GM23248 (cell line): Measurements from ENCODE around the gene ADCYAP1R1. TPM values are rescaled to one million over a fixed set of nuclear protein-coding genes. Genes with fewer than 3 reads are reported as not detected.
A peak's percentile ranks its signal among the peaks of the same experiment; 100 is the strongest.

Experiments
- DNase-seq: peaks from one replicate; pipeline ENCODE4 v3.0.0-alpha.2; 2015
- H2AFZ ChIP-seq: fragments of 200-600 bp; sonication (generic); 2 replicates; pipeline ENCODE4 v1.6.1; 2016; ENCODE audit warnings: antibody characterized with exemption
- H3F3A ChIP-seq: fragments of 200-600 bp; sonication (generic); 2 replicates; pipeline ENCODE4 v1.6.1; 2016; ENCODE audit warnings: mild to moderate bottlenecking, antibody characterized with exemption, mixed run types; ENCODE audit not compliant: insufficient read depth
- H3K27ac ChIP-seq: fragments of 200-600 bp; sonication (generic); 2 replicates; pipeline ENCODE4 v1.5.1; 2016; ENCODE audit warnings: mild to moderate bottlenecking
- H3K27me3 ChIP-seq: fragments of 200-600 bp; sonication (generic); replicated peaks from 2 replicates; pipeline ENCODE4 v1.6.1; 2016; ENCODE audit warnings: mild to moderate bottlenecking; ENCODE audit not compliant: insufficient read depth
- H3K36me3 ChIP-seq: fragments of 200-600 bp; sonication (generic); 2 replicates; pipeline ENCODE4 v1.6.1; 2016; ENCODE audit warnings: low read depth, mild to moderate bottlenecking
- H3K4me1 ChIP-seq: fragments of 200-600 bp; sonication (generic); 2 replicates; pipeline ENCODE4 v1.6.1; 2016; ENCODE audit warnings: mild to moderate bottlenecking; ENCODE audit not compliant: insufficient read depth
- H3K4me2 ChIP-seq: fragments of 200-600 bp; sonication (generic); one replicate; pipeline ENCODE4 v1.6.1; 2016; ENCODE audit warnings: mild to moderate bottlenecking; ENCODE audit not compliant: unreplicated experiment
- H3K4me3 ChIP-seq: fragments of 200-600 bp; sonication (generic); 2 replicates; pipeline ENCODE4 v1.5.1; 2016; ENCODE audit warnings: mild to moderate bottlenecking
- H3K79me2 ChIP-seq: fragments of 200-600 bp; sonication (generic); 2 replicates; pipeline ENCODE4 v1.6.1; 2016; ENCODE audit warnings: mild to moderate bottlenecking; ENCODE audit not compliant: insufficient read depth
- H3K9ac ChIP-seq: fragments of 200-600 bp; sonication (generic); 2 replicates; pipeline ENCODE4 v1.6.1; 2016; ENCODE audit warnings: mild to moderate bottlenecking
- H3K9me2 ChIP-seq: fragments of 200-600 bp; sonication (generic); 2 replicates; pipeline ENCODE4 v1.6.1; 2016; ENCODE audit warnings: mixed run types, mild to moderate bottlenecking, moderate library complexity; ENCODE audit not compliant: insufficient read depth
- H3K9me3 ChIP-seq: fragments of 200-600 bp; sonication (generic); one replicate; pipeline ENCODE4 v1.6.1; 2017; ENCODE audit warnings: low read depth
- H4K20me1 ChIP-seq: fragments of 200-600 bp; sonication (generic); 2 replicates; pipeline ENCODE4 v1.6.0; 2016; ENCODE audit not compliant: insufficient read depth
- EZH2 ChIP-seq: fragments of 200-600 bp; sonication (generic); IDR thresholded peaks from 2 replicates; pipeline ENCODE4 v1.6.1; 2018; ENCODE audit warnings: antibody characterized with exemption, mild to moderate bottlenecking; ENCODE audit not compliant: insufficient read depth, poor library complexity, severe bottlenecking
- EZH2phosphoT487 ChIP-seq: fragments of 200-600 bp; sonication (generic); IDR thresholded peaks from 2 replicates; pipeline ENCODE4 v1.6.1; 2018; ENCODE audit warnings: antibody characterized with exemption, moderate library complexity, mild to moderate bottlenecking, low read depth; ENCODE audit not compliant: insufficient read depth
- WGBS, 2 experiments: methylation state at CpG; one replicate each; pipeline ENCODE4 v1.1.6; 2015 to 2017; ENCODE audit warnings: low lambda C conversion rate in 2 of 2, low coverage in 1 of 2; ENCODE audit errors: missing lambda C conversion rate in 2 of 2; 5-methylcytosine and 5-hydroxymethylcytosine counted together
- in situ Hi-C: fragments of 300-500 bp; cut with MboI; formaldehyde crosslinking; loops from 2 replicates; pipeline ENCODE4 v1.15.0; 2020
- polyA plus RNA-seq: library from polyadenylated mRNA; unstranded; fragments of >200 nt; fragmentation: Nextera tagmentation; extraction: Ambion mirVana; gene quantifications from 2 replicates; pipeline ENCODE4 v1.2.1, GENCODE V29; 2016
- total RNA-seq: library from RNA; depleted of rRNA; stranded (reverse); fragments of >200 nt; shearing (Covaris generic); gene quantifications from 2 replicates; pipeline ENCODE4 v1.2.3, GENCODE V29; 2014

Gene ADCYAP1R1
- total and polyA plus RNA-seq, 2 experiments from 2014 or later = 0.05 TPM; not detected in 1

GRCh38 chr7:31120800-31121513 lies 68.8 kb downstream of the ADCYAP1R1 start:
- Histone ChIP-seq H3K27ac (no peak overlapping the region), H2AFZ (no peak overlapping the region), H3K4me3 (no peak overlapping the region), H3K4me2 (no peak overlapping the region), H3K9ac (no peak overlapping the region), H3K9me3 (no peaks in the 10 kb centered on the region), H4K20me1 (no peaks in the 10 kb centered on the region), H3F3A (no peaks in the 10 kb centered on the region), H3K27me3 (peaks cover 14% of the 10 kb centered on the region; the same call in 1 of the 2 replicates), H3K4me1 (peaks cover 3% of the 10 kb centered on the region; the same call in 1 of the 2 replicates), H3K9me2 (no peaks in the 10 kb centered on the region), H3K36me3 (no peaks in the 10 kb centered on the region), H3K79me2 (no peaks in the 10 kb centered on the region)
- 52 to 66% methylated on average over 3 of the region's 3 CpGs for WGBS, 2 experiments
- in situ Hi-C loops = loop anchor here (5.0 kb wide), 1 partner anchor 319 kb away; no protein-coding TSS in a partner anchor
- TF ChIP-seq EZH2phosphoT487 (no peak), EZH2 (no peak)
- no peak for DNase-seq

GRCh38 chr7:31121601-31122000 lies 69.5 kb downstream of the ADCYAP1R1 start:
- H3K79me2 ChIP-seq = no peaks in the 10 kb centered on the region
- no peaks in the 10 kb centered on the region for H3K9me2 ChIP-seq
- no peak for DNase-seq
- 85 to 88% methylated on average over 2 of the region's 2 CpGs for WGBS, 2 experiments
- peaks cover 14% of the 10 kb centered on the region; the same call in 1 of the 2 replicates for H3K27me3 ChIP-seq
- peaks cover 3% of the 10 kb centered on the region; the same call in 1 of the 2 replicates for H3K4me1 ChIP-seq
- no peak overlapping the region for H3K4me2 ChIP-seq
- H3K27ac ChIP-seq = no peak overlapping the region
- no peaks in the 10 kb centered on the region for H3K9me3 ChIP-seq
- in situ Hi-C loops = loop anchor here (5.0 kb wide), 1 partner anchor 319 kb away; no protein-coding TSS in a partner anchor
- no peak overlapping the region for H2AFZ ChIP-seq
- no peaks in the 10 kb centered on the region for H3K36me3 ChIP-seq
- H3F3A ChIP-seq = no peaks in the 10 kb centered on the region
- no peak for TF ChIP-seq EZH2
- no peak for TF ChIP-seq EZH2phosphoT487
- H3K9ac ChIP-seq = no peak overlapping the region
- H4K20me1 ChIP-seq = no peaks in the 10 kb centered on the region
- H3K4me3 ChIP-seq = no peak overlapping the region

- 5 to 6% methylated on average over 4 of the region's 4 CpGs for WGBS, 2 experiments
- TF ChIP-seq EZH2phosphoT487 (no peak), EZH2 (no peak)
- H3K9me2 ChIP-seq = no peaks in the 10 kb centered on the region
- peak; percentile 91 for DNase-seq
- peaks cover 8% of the 10 kb centered on the region; the same call in 1 of the 2 replicates for H3K27me3 ChIP-seq
- H3K4me3 ChIP-seq = no peak overlapping the region
- in situ Hi-C loops = loop anchor here (5.0 kb wide), 1 partner anchor 320 kb away; no protein-coding TSS in a partner anchor
- H4K20me1 ChIP-seq = no peaks in the 10 kb centered on the region
- no peak overlapping the region for H3K4me2 ChIP-seq
- no peak overlapping the region for H3K27ac ChIP-seq
- no peaks in the 10 kb centered on the region for H3K36me3 ChIP-seq
- H3K79me2 ChIP-seq = no peaks in the 10 kb centered on the region
- H3K4me1 ChIP-seq = peaks cover 3% of the 10 kb centered on the region; the same call in 1 of the 2 replicates
- no peak overlapping the region for H3K9ac ChIP-seq
- H3K9me3 ChIP-seq = no peaks in the 10 kb centered on the region
- no peaks in the 10 kb centered on the region for H3F3A ChIP-seq
- no peak overlapping the region for H2AFZ ChIP-seq
These were observed 70.5 kb downstream of the ADCYAP1R1 start for GRCh38 chr7:31122649-31123058.

- no peak overlapping the region for H3K4me3 ChIP-seq
These were observed 71.2 kb downstream of the ADCYAP1R1 start for GRCh38 chr7:31123321-31123720.

More at GRCh38 chr7:31123321-31123720, 71.2 kb downstream of the ADCYAP1R1 start:
- no peak for TF ChIP-seq EZH2phosphoT487
- no peak for TF ChIP-seq EZH2
- Histone ChIP-seq H3K36me3 (no peaks in the 10 kb centered on the region), H3K9me3 (no peaks in the 10 kb centered on the region), H3K9me2 (no peaks in the 10 kb centered on the region), H3K27ac (no peak overlapping the region), H3F3A (no peaks in the 10 kb centered on the region), H3K27me3 (peaks cover 4% of the 10 kb centered on the region; the same call in 1 of the 2 replicates), H2AFZ (no peak overlapping the region), H3K9ac (no peak overlapping the region), H4K20me1 (no peaks in the 10 kb centered on the region), H3K4me2 (no peak overlapping the region), H3K79me2 (no peaks in the 10 kb centered on the region), H3K4me1 (peaks cover 3% of the 10 kb centered on the region; the same call in 1 of the 2 replicates)
- in situ Hi-C loops = loop anchor here (5.0 kb wide), 1 partner anchor 321 kb away; no protein-coding TSS in a partner anchor
- no peak for DNase-seq
- 66 to 71% methylated on average over 6 of the region's 6 CpGs for WGBS, 2 experiments
